ENCODE data around the gene DLX6.
"Not testable (repeated sequence)": the region's sequence is repeated elsewhere in the genome, so short reads cannot be mapped to it uniquely, and the experiment has no call there.

DLX6 gene

DNA sequence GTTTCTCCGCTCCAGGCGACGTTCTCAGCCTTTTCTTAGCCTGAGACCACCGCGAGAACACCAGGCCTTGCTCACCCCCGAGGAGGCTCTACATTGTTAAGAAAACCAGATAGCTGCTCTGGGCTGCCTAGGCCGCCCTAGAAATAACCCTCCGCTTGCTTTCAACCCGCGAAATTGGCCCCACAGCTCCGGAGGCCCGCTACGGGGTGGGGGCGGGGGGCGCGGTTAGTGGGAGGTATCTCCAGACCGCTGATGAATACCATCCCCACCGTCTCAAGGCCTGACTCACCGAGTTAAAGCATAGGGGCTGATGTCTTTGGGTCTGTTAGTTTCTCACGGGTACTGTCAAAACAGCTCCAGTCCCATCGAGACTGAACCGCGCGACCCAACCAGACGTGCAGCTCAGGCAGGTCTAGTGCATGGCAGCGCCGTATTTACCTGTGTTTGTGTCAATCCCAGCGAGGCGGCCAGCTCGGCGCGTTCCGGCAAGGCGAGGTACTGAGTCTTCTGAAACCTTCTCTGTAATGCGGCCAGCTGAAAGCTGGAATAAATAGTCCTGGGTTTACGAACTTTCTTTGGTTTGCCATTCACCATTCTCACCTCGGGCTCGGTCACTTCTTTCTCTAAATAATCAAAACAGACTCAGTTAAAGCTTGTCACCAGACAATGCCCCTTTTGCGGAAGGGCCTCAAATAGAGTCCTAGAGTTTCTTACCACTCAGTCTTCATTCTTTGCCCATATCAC lies 16.6 kb downstream of the DLX6 start:
- peaks cover 94% of the 10 kb centered on the region for H3K27me3 Mint-ChIP-seq
- no peaks in the 10 kb centered on the region for H3K9me3 Mint-ChIP-seq
- H3K4me3 Mint-ChIP-seq, result no peak overlapping the region
- H3K36me3 Mint-ChIP-seq (ENCODE audit: low read depth), result peaks cover 4% of the 10 kb centered on the region
- H3K27ac Mint-ChIP-seq, result no peak overlapping the region
- peaks cover 43% of the 10 kb centered on the region for H3K4me1 Mint-ChIP-seq (ENCODE audit: low read depth)

- Mint-ChIP-seq H3K4me3 (peak overlapping the region; percentile 10), H3K4me1 (ENCODE audit: low read depth) (peaks cover 48% of the 10 kb centered on the region), H3K36me3 (ENCODE audit: low read depth) (peaks cover 4% of the 10 kb centered on the region), H3K9me3 (no peaks in the 10 kb centered on the region), H3K27ac (no peak overlapping the region), H3K27me3 (peaks cover 94% of the 10 kb centered on the region)
Measured at GRCh38 chr7:97022491-97023306, 17.3 kb downstream of the DLX6 start.

GRCh38 chr7:97024209-97025129 lies 19.1 kb downstream of the DLX6 start, which contains the start of gene DLX5:
Gene DLX5 (minus strand): TSS chr7:97024831. CDS start chr7:97024623, 208 bp downstream.
- H3K27me3 Mint-ChIP-seq, result peaks cover 90% of the 10 kb centered on the region
- peaks cover 49% of the 10 kb centered on the region for H3K4me1 Mint-ChIP-seq (ENCODE audit: low read depth)
- H3K27ac Mint-ChIP-seq, result no peak within 1 kb of the TSS
- no peaks in the 10 kb centered on the region for H3K9me3 Mint-ChIP-seq
- H3K36me3 Mint-ChIP-seq (ENCODE audit: low read depth), result peaks cover 4% of the 10 kb centered on the region
- H3K4me3 Mint-ChIP-seq, result peak within 1 kb of the TSS; percentile 39

DNA sequence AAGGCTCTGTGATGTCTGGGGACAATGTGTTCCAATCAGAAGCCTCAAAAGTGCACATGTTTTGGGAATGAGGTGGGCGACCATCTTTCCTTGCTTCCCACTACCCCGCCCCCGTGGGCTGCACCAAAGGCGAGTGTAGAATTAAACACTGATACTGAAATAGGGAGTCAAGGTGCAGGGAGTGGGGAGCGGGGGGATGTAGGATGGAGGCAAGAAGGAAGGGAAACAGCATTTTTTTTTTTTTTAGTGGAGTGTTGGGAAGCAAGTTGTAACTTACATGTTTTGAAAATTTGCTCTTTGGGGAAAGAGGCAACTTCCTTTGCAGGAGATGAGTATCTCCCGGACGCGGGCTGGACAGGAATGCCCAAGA lies 19.8 kb downstream of the DLX6 start:
- H3K9me3 Mint-ChIP-seq, result no peaks in the 10 kb centered on the region
- H3K36me3 Mint-ChIP-seq (ENCODE audit: low read depth), result peaks cover 4% of the 10 kb centered on the region
- no peak overlapping the region for H3K4me3 Mint-ChIP-seq
- H3K27ac Mint-ChIP-seq, result no peak overlapping the region
- peaks cover 49% of the 10 kb centered on the region for H3K4me1 Mint-ChIP-seq (ENCODE audit: low read depth)
- H3K27me3 Mint-ChIP-seq, result peaks cover 86% of the 10 kb centered on the region

DNA sequence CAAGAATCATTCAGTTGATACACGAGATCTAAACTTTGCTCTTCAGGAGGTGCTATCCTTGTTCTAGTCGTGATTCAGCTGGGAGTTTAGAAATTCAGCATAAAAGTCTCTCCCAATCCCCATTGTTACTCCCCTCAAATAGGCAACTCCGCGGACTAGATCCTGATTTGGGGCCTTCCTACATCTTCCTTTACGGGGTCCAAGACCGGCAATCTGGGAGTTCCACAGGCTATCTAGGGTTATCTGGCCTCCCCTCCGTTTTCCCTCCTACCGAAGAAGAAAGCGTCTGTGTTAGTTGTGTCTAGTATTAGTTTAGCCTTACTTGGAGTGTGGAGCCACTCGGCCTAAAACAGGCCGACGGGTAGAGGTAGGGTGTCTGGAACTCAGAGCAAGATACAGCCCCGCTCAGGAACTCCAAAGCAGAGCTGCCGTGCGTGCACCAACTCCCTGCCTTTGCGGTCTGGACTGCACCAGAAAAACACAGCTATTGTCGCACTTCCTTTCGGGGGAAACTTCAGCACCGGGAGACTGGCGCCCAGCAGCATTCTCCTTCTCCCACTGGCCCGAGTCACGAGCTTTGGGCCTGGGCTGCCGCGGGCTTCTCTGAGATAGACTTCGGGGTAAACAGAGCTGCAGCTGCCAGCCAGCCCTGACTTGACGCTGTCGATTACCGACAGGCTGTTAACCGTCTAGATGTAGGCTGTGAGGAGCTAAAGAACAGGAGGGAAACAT lies 20.8 kb downstream of the DLX6 start:
- H3K4me1 Mint-ChIP-seq (ENCODE audit: low read depth), result peaks cover 43% of the 10 kb centered on the region
- no peaks in the 10 kb centered on the region for H3K9me3 Mint-ChIP-seq
- peak overlapping the region; percentile 76 for H3K4me3 Mint-ChIP-seq
- H3K27ac Mint-ChIP-seq, result no peak overlapping the region
- peaks cover 82% of the 10 kb centered on the region for H3K27me3 Mint-ChIP-seq
- H3K36me3 Mint-ChIP-seq (ENCODE audit: low read depth), result no peaks in the 10 kb centered on the region

DNA sequence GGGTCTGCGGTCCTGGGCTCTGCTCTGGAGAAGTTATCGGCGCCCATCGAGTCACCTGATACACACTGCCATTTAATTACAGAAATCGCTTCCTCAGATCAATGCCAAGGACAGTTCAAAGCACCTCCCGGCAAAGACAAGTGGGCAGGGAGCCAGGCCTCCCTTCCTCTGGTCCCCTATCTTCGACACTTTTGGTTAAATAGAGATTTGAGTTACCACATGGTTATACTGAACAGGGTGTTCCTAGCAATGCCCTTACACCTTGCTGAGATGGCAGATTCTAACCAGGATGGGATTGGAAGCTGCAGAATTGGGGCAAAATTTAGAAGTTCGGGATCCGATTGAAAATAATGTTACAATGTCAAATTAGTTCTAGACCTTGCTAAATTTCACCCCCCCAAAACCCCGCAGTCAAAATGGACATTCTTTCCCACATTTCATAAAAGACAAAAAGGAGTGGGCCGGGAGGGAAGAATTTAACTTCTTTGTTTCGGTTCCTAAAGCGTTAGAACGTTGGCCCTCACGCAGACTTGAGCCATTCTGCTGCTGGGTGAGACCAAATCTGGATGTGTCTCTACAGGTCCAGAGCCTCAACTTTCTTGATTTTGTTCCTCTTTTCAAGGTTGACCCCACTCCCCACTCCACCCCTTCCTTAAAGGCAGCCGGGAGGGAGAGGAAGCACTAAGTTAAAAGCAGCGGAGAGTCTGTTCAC lies 21.5 kb downstream of the DLX6 start:
- Mint-ChIP-seq H3K4me1 (ENCODE audit: low read depth) (peaks cover 42% of the 10 kb centered on the region), H3K9me3 (no peaks in the 10 kb centered on the region), H3K27ac (no peak overlapping the region), H3K27me3 (peaks cover 79% of the 10 kb centered on the region), H3K36me3 (ENCODE audit: low read depth) (no peaks in the 10 kb centered on the region), H3K4me3 (peak overlapping the region; percentile 76)

- peaks cover 34% of the 10 kb centered on the region for H3K4me1 Mint-ChIP-seq (ENCODE audit: low read depth)
- H3K4me3 Mint-ChIP-seq, result peak overlapping the region; percentile 76
- H3K9me3 Mint-ChIP-seq, result no peaks in the 10 kb centered on the region
- H3K27me3 Mint-ChIP-seq, result peaks cover 78% of the 10 kb centered on the region
- no peaks in the 10 kb centered on the region for H3K36me3 Mint-ChIP-seq (ENCODE audit: low read depth)
- H3K27ac Mint-ChIP-seq, result no peak overlapping the region
Measured at GRCh38 chr7:97027427-97028234, 22.3 kb downstream of the DLX6 start.

GRCh38 chr7:97034213-97034852 lies 29.0 kb downstream of the DLX6 start:
- H3K9me3 Mint-ChIP-seq; H3K27ac Mint-ChIP-seq; H3K4me1 Mint-ChIP-seq (ENCODE audit: low read depth); H3K4me3 Mint-ChIP-seq; H3K36me3 Mint-ChIP-seq (ENCODE audit: low read depth): not testable (repeated sequence)
- peaks cover 30% of the 10 kb centered on the region for H3K27me3 Mint-ChIP-seq

DNA sequence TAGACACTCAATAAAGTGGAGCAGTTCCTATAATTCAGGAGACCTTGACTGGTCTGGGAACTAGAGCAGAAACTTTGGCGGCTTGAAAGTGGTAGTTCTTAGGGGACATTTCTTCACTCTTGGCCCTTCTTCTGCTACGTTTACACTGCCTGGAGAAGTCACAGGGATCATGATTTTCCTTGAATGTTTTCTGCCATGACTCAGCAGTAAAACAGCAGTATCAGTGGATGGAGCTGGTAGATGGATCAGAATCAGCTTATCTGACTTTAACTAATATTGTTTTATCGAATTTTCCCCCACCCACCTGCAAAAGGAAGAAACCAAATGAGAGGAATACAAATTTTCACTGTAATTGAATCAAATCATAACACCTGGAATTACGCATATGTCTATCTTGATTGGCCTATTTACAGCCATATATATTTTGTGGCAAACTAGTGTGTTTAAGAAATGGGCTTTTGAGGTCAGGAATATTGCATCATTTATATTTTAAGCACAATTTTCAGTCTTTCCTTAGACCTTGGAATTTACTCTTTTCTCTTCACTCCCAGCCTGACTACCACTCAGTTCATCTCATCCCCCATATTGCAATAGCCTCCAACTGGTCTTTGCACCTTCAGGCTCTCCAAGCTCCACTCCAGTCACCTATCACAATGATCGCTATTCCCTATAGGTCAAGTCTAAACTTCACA lies 34.2 kb downstream of the DLX6 start:
- Mint-ChIP-seq H3K27ac (no peak overlapping the region), H3K9me3 (no peaks in the 10 kb centered on the region), H3K4me1 (ENCODE audit: low read depth) (no peaks in the 10 kb centered on the region), H3K27me3 (peaks cover 48% of the 10 kb centered on the region), H3K36me3 (ENCODE audit: low read depth) (no peaks in the 10 kb centered on the region), H3K4me3 (no peak overlapping the region)

DNA sequence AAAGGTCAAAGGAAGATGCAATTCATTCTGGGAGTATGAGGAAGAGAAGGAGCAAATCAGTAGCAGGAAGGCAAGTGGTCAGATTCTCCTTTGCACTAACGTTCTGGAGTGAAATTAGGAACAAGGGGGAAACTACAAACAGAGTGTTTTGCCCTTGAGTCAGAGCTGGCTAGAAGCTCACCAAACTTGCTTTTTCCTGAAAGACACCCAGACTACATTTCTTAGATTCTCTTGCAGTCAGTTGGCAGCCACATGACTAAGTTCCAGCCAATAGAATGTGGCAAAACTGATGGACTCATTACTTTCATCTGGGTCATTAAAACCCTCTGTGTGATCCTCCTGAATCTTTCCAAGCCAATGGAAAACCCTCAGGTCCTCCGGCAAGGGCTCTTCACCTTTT lies 37.9 kb downstream of the DLX6 start:
- Mint-ChIP-seq H3K9me3 (no peaks in the 10 kb centered on the region), H3K4me3 (no peak overlapping the region), H3K27ac (no peak overlapping the region), H3K36me3 (ENCODE audit: low read depth) (no peaks in the 10 kb centered on the region), H3K27me3 (peaks cover 51% of the 10 kb centered on the region), H3K4me1 (ENCODE audit: low read depth) (no peaks in the 10 kb centered on the region)

Measured in stimulated activated naive CD8-positive, alpha-beta T cell treated with anti-CD3 and anti-CD28 coated beads, Interleukin-15, Interleukin-2, amounts not matched to agents 100 ng/mL and 50 ng/mL, for 24 hours (primary cell).